Activated CD4-positive, CD25-positive, alpha-beta regulatory T cell treated with anti-CD3 and anti-CD28 coated beads, Interleukin-2, amount 50 U/mL, for 72 hours (primary cell): ENCODE data around the gene TTC29.
"Not testable (repeated sequence)": the region's sequence is repeated elsewhere in the genome, so short reads cannot be mapped to it uniquely, and the experiment has no call there.

ENCODE experiments used
- DNase-seq: peaks from one replicate; pipeline ENCODE4 v3.0.0; 2021

Gene TTC29

DNA sequence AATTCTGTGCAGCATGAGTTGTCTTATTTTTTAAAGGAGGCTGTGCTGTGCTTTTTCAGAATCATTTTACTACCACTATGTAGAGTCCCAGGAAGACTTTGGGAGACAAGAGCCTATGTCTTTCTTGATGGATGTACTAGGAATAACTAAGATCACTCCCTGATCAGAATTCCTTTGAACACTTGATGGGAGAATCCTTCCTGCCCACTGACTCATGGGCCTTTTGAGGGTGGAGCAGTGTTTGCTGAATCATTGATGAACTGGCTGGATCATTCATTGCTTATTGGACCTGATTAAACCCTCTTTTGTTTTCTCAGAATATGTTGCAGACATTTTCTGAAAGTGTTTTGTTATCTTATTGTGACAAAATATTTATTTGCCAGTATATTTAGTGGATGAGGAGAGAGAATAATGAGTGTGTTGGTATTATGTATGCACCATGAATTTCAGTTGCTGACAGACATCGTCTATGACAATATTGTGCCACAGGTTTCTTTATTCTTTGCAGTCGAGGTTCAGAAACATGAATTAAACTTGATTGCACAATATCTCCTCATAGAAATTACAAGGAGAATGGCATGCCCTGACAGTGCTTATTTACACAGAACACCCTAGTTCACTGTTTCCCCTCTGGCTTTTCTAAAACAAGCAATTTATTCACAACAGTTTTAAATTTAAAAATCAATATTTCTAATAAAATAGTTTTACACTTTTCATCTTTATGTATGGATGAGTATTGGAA lies 270.7 kb downstream of the TTC29 start:
- DNase-seq: no peak

DNA sequence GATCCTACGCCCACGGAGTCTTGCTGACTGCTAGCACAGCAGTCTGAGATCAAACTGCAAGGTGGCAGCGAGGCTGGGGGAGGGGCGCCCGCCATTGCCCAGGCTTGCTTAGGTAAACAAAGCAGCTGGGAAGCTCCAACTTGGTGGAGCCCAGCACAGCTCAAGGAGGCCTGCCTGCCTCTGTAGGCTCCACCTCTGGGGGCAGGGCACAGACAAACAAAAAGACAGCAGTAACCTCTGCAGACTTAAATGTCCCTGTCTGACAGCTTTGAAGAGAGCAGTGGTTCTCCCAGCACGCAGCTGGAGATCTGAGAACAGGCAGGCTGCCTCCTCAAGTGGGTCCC lies 281.7 kb downstream of the TTC29 start:
- DNase-seq: not testable (repeated sequence)

DNA sequence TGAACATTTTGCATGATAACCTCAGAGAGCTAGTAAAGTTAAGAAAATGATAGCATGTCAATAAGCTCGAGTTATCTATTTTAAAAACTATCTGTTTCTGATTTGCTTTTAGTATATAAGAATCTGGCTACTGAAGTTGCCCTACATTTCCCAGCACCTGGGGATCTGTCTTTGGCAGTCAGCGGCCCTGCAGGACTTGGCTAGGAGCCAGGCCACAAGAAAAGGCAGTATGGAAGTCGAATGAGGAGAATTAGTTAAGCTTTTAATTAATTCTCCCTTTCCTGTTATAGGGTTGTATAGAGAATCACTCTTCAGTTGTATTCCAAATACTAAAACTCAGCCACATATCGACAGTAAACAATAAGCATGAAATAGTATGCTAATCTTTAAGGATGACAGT lies 284.3 kb downstream of the TTC29 start:
- DNase-seq: no peak
